Measurements from ENCODE around the gene RBM7. TPM values are rescaled to one million over a fixed set of nuclear protein-coding genes. Genes with fewer than 3 reads are reported as not detected.

The RBM7 gene
- total and polyA plus RNA-seq, 2 of the 8 experiments (the other 6 are each of a cell fraction or from before 2014, with no cell fraction given) = 18.0 to 45.7 TPM

DNA sequence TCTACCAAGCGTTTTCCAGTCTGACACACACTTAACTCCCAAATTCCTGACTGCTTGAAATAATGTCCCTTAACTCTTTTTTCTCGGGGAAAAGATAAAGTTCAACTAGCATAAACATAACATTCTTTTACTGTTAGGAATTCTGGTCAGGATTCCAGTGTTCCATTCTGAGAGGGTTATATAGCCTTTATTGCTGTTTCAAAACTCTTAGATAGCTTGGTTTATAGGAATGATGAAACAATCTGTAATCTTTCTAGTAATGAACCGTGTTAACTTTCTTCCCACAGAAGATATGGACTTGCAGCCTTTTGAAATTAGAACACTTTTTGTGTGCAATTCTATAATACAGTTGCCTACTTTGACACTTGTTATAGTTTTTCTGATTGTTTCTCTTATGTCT, 47.4 kb downstream of the RBM7 start:
- H3K27ac ChIP-seq (ENCODE audit: low read depth, low read length) = no peak overlapping the region
- peaks cover 2 to 55% (median 25%) of the 10 kb centered on the region in 4 experiments; a peak in 7 of 8 replicates for H3K36me3 ChIP-seq (ENCODE audit: control insufficient read depth in 2 of 4, insufficient read depth in 4 of 4, low read length in 3 of 4)
- no peak overlapping the region for H2BK120ac ChIP-seq (replicated peaks; ENCODE audit: low read depth, low read length)
- H2BK5ac ChIP-seq (ENCODE audit: low read depth, low read length) = no peak overlapping the region
- H3K9ac ChIP-seq (replicated peaks in 1 of 4; ENCODE audit: extremely low read depth in 1 of 4, low read depth in 3 of 4, low read length in 3 of 4) = no peak overlapping the region
- H3K9me3 ChIP-seq (ENCODE audit: insufficient read depth in 2 of 2, low read depth in 1 of 2, low read length in 1 of 2) = no peaks in the 10 kb centered on the region
- H4K91ac ChIP-seq (replicated peaks; ENCODE audit: insufficient read length, low read length) = no peak overlapping the region
- no peak overlapping the region for H2BK15ac ChIP-seq (ENCODE audit: low read length)
- 91% methylated on average over 3 of the region's 3 CpGs; no CpG with 5 or more reads in 1 of the 2 experiments for WGBS, 2 experiments (ENCODE audit: extremely low coverage in 1 of 2, insufficient coverage in 1 of 2, insufficient read length in 1 of 2, insufficient replicate concordance in 2 of 2, low coverage in 1 of 2, low lambda C conversion rate in 2 of 2, missing lambda C conversion rate in 1 of 2)
- no peak overlapping the region for H3K56ac ChIP-seq (replicated peaks; ENCODE audit: insufficient read length, low read depth, low read length)
- peaks cover 3% of the 10 kb centered on the region for H3K79me1 ChIP-seq (ENCODE audit: low read depth, low read length)
- H3K79me2 ChIP-seq (ENCODE audit: control insufficient read depth in 1 of 2, insufficient read depth in 2 of 2, low read length in 2 of 2) = peaks cover 5 to 78% of the 10 kb centered on the region in 2 experiments; a peak in 3 of 4 replicates
- FAIRE-seq (no peak), DNase-seq (ENCODE audit: low read depth in 1 of 2, low spot score in 2 of 2) (no peak)
- no peak overlapping the region for H4K5ac ChIP-seq (ENCODE audit: insufficient read length, low read depth, low read length)
- H2AFZ ChIP-seq (ENCODE audit: low read length) = no peak overlapping the region
- no peak overlapping the region for H3K18ac ChIP-seq (ENCODE audit: extremely low read depth, low read length)
- no peak overlapping the region for H2BK12ac ChIP-seq (ENCODE audit: low read depth, low read length)
- no peak overlapping the region for H3K23ac ChIP-seq (ENCODE audit: insufficient read length)
- ChIA-PET CTCF (ENCODE audit: partially characterized antibody) (interaction anchor here (1.5 to 1.9 kb wide), 2 partner anchors 52 to 291 kb away, joined by 3 read pairs; no protein-coding TSS in a partner anchor), POLR2A (ENCODE audit: partially characterized antibody) (interaction anchor here (0.8 to 1.0 kb wide), 2 partner anchors 31 to 43 kb away, joined by 3 read pairs; no protein-coding TSS in a partner anchor)
- no peak overlapping the region for H3K4ac ChIP-seq (replicated peaks; ENCODE audit: insufficient read length, low read depth, low read length)
- H3K23me2 ChIP-seq (ENCODE audit: low read depth, low read length) = no peaks in the 10 kb centered on the region
- H3K4me3 ChIP-seq (ENCODE audit: extremely low read depth in 1 of 4, insufficient read depth in 2 of 4, low read depth in 3 of 4, low read length in 4 of 4) = no peak overlapping the region
- no peak overlapping the region for H2AK5ac ChIP-seq (ENCODE audit: low read depth, low read length)
- H3K4me1 ChIP-seq (replicated peaks in 1 of 4; ENCODE audit: control insufficient read depth in 3 of 4, insufficient read depth in 4 of 4, low read length in 3 of 4) = no peaks in the 10 kb centered on the region; a peak in 1 of 7 replicates
- no peak overlapping the region for H2BK20ac ChIP-seq (ENCODE audit: low read length)
- H3K4me2 ChIP-seq (ENCODE audit: insufficient read depth in 1 of 2, low read depth in 2 of 2, low read length in 2 of 2) = no peak overlapping the region
- H4K20me1 ChIP-seq (replicated peaks in 1 of 2; ENCODE audit: control insufficient read depth in 1 of 2, insufficient read depth in 2 of 2, low read length in 2 of 2) = peaks cover 0 to 4% of the 10 kb centered on the region in 2 experiments
- H3K27me3 ChIP-seq (replicated peaks in 1 of 4; ENCODE audit: control insufficient read depth in 3 of 4, extremely low read depth in 1 of 4, insufficient read depth in 3 of 4, low read length in 3 of 4) = no peaks in the 10 kb centered on the region
- no peak overlapping the region for H4K8ac ChIP-seq (ENCODE audit: extremely low read depth, insufficient read depth, low read length)
- no peak overlapping the region for H3K14ac ChIP-seq (ENCODE audit: insufficient read length)
- TF ChIP-seq CHD2 (IDR thresholded peaks at IDR 0.05; ENCODE audit: low read length) = no peak
- no peak for TF ChIP-seq RBBP5 (IDR thresholded peaks at IDR 0.05; ENCODE audit: borderline replicate concordance, low read depth, low read length)
- no peak for TF ChIP-seq POLR2A (IDR thresholded peaks at IDR 0.05; ENCODE audit: control extremely low read depth in 1 of 2, low read depth in 2 of 2, low read length in 2 of 2)
- no peak for TF ChIP-seq GTF2F1 (IDR thresholded peaks at IDR 0.05; ENCODE audit: borderline replicate concordance, low read depth, low read length)
- no peak for TF ChIP-seq CREB1 (IDR thresholded peaks at IDR 0.05)
- no peak for TF ChIP-seq SAP30 (IDR thresholded peaks at IDR 0.05; ENCODE audit: insufficient read depth, insufficient replicate concordance, low read length)
- TF ChIP-seq TCF12 (IDR thresholded peaks at IDR 0.05; ENCODE audit: low read depth, low read length) = no peak
- no peak for TF ChIP-seq RNF2 (IDR thresholded peaks at IDR 0.05; ENCODE audit: borderline replicate concordance, low read depth, low read length, missing control alignments, poor library complexity, severe bottlenecking)
- TF ChIP-seq BACH1 (IDR thresholded peaks at IDR 0.05; ENCODE audit: low read length) = no peak
- no peak for TF ChIP-seq KDM5A (IDR thresholded peaks at IDR 0.05; ENCODE audit: low read length)
